K562 (cell line): ENCODE measurements around the gene PLS1. TPM values are rescaled to one million over a fixed set of nuclear protein-coding genes. Genes with fewer than 3 reads are reported as not detected.

Experiments
- BCL6 ChIP-seq: fragments of 250-450 bp; sonication (Bioruptor Pico); IDR thresholded peaks from 2 replicates; pipeline ENCODE4 v1.4.0; 2020
- FOXP1 ChIP-seq: sonication (generic); formaldehyde crosslinking; IDR thresholded peaks from 2 replicates; pipeline ENCODE4 v1.8.0; 2022; ENCODE audit warnings: mild to moderate bottlenecking, missing genetic modification reagents
- GATA2 ChIP-seq: sonication (generic); formaldehyde crosslinking; IDR thresholded peaks from 2 replicates; pipeline ENCODE4 v1.4.0; 2020; ENCODE audit warnings: mild to moderate bottlenecking, missing genetic modification reagents
- HMG20B ChIP-seq: fragments of 250-450 bp; sonication (Bioruptor Pico); IDR thresholded peaks from 2 replicates; pipeline ENCODE4 v1.5.0; 2021; ENCODE audit warnings: mild to moderate bottlenecking
- JUN ChIP-seq, 2 experiments: sonication (generic) in 1 of 2; formaldehyde crosslinking in 1 of 2; IDR thresholded peaks; 2 replicates each; pipeline versions ENCODE4 v1.6.1 to v1.8.0; 2012 to 2022; ENCODE audit warnings: borderline replicate concordance in 2 of 2, mild to moderate bottlenecking in 2 of 2, improper control_type of control experiment in 1 of 2, low read depth in 1 of 2, low read length in 1 of 2, missing genetic modification reagents in 1 of 2
- KDM1A ChIP-seq, 2 experiments: fragments of 450-650 bp; IDR thresholded peaks; 2 replicates each; pipeline ENCODE4 v1.6.1; 2016; ENCODE audit warnings: mild to moderate bottlenecking in 2 of 2
- MEIS2 ChIP-seq: fragments of 450-650 bp; IDR thresholded peaks from 2 replicates; pipeline ENCODE4 v1.6.1; 2014; ENCODE audit warnings: mild to moderate bottlenecking; ENCODE audit not compliant: partially characterized antibody
- RBM39 ChIP-seq: fragments of 200-400 bp; formaldehyde crosslinking; optimal IDR thresholded peaks from 2 replicates; pipeline ENCODE3; 2018; ENCODE audit warnings: low read depth, low read length
- SLC30A9 ChIP-seq: fragments of 250-450 bp; sonication (Bioruptor Pico); IDR thresholded peaks from 2 replicates; pipeline ENCODE4 v1.8.0; 2022; ENCODE audit warnings: mild to moderate bottlenecking, moderate library complexity
- TARDBP ChIP-seq: fragments of 450-650 bp; IDR thresholded peaks from 2 replicates; pipeline ENCODE4 v1.6.1; 2016
- ZNF239 ChIP-seq: fragments of 250-450 bp; sonication (Bioruptor Pico); IDR thresholded peaks from 2 replicates; pipeline ENCODE4 v1.4.0; 2020; ENCODE audit warnings: mild to moderate bottlenecking
- ZNF253 ChIP-seq: fragments of 250-450 bp; sonication (Bioruptor Pico); conservative IDR thresholded peaks from 2 replicates; pipeline ENCODE4 v1.6.1; 2021; ENCODE audit warnings: mild to moderate bottlenecking
- ZNF311 ChIP-seq: fragments of 250-450 bp; sonication (Bioruptor Pico); IDR thresholded peaks from 2 replicates; pipeline ENCODE4 v1.4.0; 2020; ENCODE audit warnings: mild to moderate bottlenecking, moderate library complexity
- ZNF445 ChIP-seq: fragments of 250-450 bp; sonication (Bioruptor Pico); IDR thresholded peaks from 2 replicates; pipeline ENCODE4 v1.4.0; 2020; ENCODE audit warnings: low read depth, mild to moderate bottlenecking, moderate library complexity
- ZNF57 ChIP-seq: fragments of 450-650 bp; formaldehyde crosslinking; IDR thresholded peaks from 2 replicates; pipeline ENCODE4 v1.4.0; 2020; ENCODE audit warnings: mild to moderate bottlenecking, moderate library complexity
- ZNF589 ChIP-seq: fragments of 200-800 bp; sonication (Bioruptor generic); IDR thresholded peaks from 2 replicates; pipeline ENCODE4 v1.6.1; 2016; ENCODE audit warnings: low read depth, missing genetic modification characterization, missing compliant biosample characterization
- ZNF699 ChIP-seq: fragments of 250-450 bp; sonication (Bioruptor Pico); IDR thresholded peaks from 2 replicates; pipeline ENCODE4 v1.8.0; 2021; ENCODE audit warnings: mild to moderate bottlenecking, moderate library complexity; ENCODE audit not compliant: insufficient replicate concordance
- polyA plus RNA-seq, 8 experiments: library from polyadenylated mRNA; depleted of rRNA in 4 of 8; stranded (reverse) in 5 of 8; unstranded in 3 of 8; fragments of >200 nt; fragmentation: Nextera tagmentation in 2 of 8; fragmentation: Illumina TruSeq in 1 of 8; extraction: Ambion mirVana in 2 of 8; extraction: Trizol in 1 of 8; gene quantifications; 2 replicates each; pipeline versions ENCODE4 v1.2.1 to v1.2.3, GENCODE V29; 2011 to 2014; ENCODE audit warnings: inconsistent platforms in 1 of 8, missing spikeins in 1 of 8
- total RNA-seq, 7 experiments: library from RNA; depleted of rRNA in 6 of 7; stranded (reverse); fragments of >200 nt in 6 of 7; fragmentation: Illumina TruSeq in 2 of 7; extraction: Trizol in 2 of 7; gene quantifications; 2 replicates each; pipeline versions ENCODE4 v1.2.1 to v1.2.3, GENCODE V29; 2011 to 2021; ENCODE audit warnings: low replicate concordance in 1 of 7
- TF ChIP-seq, protein P1 (sequence below), 3 experiments: fragments of 200-800 bp in 1 of 3; sonication (Bioruptor generic) in 1 of 3; sonication (generic) in 1 of 3; formaldehyde crosslinking in 1 of 3; IDR thresholded peaks; 2 replicates each; pipeline versions ENCODE4 v1.6.1 to v1.8.0; 2016 to 2022; ENCODE audit warnings: mild to moderate bottlenecking in 2 of 3, missing compliant biosample characterization in 2 of 3, missing genetic modification characterization in 2 of 3, missing genetic modification reagents in 1 of 3
- TF ChIP-seq, protein P2 (sequence below): conservative IDR thresholded peaks from 2 replicates; pipeline ENCODE4 v1.6.1; 2011; ENCODE audit warnings: low read depth, mild to moderate bottlenecking, low read length; ENCODE audit not compliant: control insufficient read depth
- TF ChIP-seq, protein P3 (sequence below): fragments of 200-800 bp; sonication (Bioruptor generic); IDR thresholded peaks from 2 replicates; pipeline ENCODE4 v1.6.1; 2017; ENCODE audit warnings: missing genetic modification characterization, missing compliant biosample characterization
- TF ChIP-seq, protein P4 (sequence below): fragments of 150-350 bp; conservative IDR thresholded peaks from 2 replicates; pipeline ENCODE4 v1.6.1; 2014; ENCODE audit warnings: low read length
- TF ChIP-seq, protein P5 (sequence below): sonication (generic); formaldehyde crosslinking; IDR thresholded peaks from 2 replicates; pipeline ENCODE4 v1.8.0; 2022; ENCODE audit warnings: mild to moderate bottlenecking, missing genetic modification reagents

Gene PLS1
- total and polyA plus RNA-seq, 9 of the 15 experiments (the other 6 are each of a cell fraction or from before 2014, with no cell fraction given): 6.1 to 21.3 (median 13.0) TPM

DNA sequence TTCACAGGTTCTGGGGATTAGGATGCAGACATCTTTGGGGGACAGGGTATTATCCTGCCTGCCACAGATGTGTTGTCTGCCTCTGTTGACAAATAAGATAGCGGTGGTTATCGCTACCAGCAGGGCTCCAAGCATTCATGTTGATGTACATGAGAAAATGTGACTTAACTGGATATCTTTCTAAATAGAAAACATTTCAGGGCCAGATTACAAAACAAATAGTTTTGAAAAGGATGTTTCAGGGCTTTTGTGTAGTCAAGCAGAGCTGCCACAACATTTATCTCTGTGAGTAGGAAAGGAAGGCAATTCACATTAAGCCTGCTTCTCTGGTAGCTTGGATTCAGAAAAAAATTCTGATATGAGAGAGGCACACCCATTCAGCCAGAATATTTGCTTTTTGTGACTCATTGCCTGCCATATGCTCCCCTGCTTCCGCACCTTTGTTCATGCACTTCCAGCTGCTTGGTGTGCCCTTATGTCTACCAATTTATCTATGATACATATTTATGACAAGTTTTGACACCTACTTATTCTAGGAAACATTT is 22.8 kb downstream of the PLS1 start (continued):
- TF ChIP-seq GATA2 (CRISPR knock-in tag) (peak; percentile 72; the same call in 1 of the 2 replicates), HMG20B (CRISPR knock-in tag) (no peak), FOXP1 (CRISPR knock-in tag) (peak; percentile 81), MEIS2 (peak; percentile 77), ZNF589 (peak; percentile 73; the same call in 1 of the 2 replicates), ZNF253 (CRISPR knock-in tag) (no peak), ZNF699 (CRISPR knock-in tag) (no peak), RBM39 (no peak), JUN (IDR thresholded peaks at IDR 0.05; ENCODE audit: borderline replicate concordance, low read depth, low read length) (peak; percentile 19; the same call in 1 of the 2 replicates), JUN (CRISPR knock-in tag; IDR thresholded peaks at IDR 0.05; ENCODE audit: borderline replicate concordance) (no peak), BCL6 (CRISPR knock-in tag) (no peak), KDM1A (IDR thresholded peaks at IDR 0.05) (peak; percentile 82), ZNF445 (CRISPR knock-in tag) (no peak), SLC30A9 (CRISPR knock-in tag) (no peak), ZNF239 (CRISPR knock-in tag) (no peak), TARDBP (peak; percentile 87; the same call in 1 of the 2 replicates), ZNF311 (CRISPR knock-in tag) (peak; percentile 87; the same call in 1 of the 2 replicates), ZNF57 (CRISPR knock-in tag) (no peak)
- TF ChIP-seq, protein P1, sequence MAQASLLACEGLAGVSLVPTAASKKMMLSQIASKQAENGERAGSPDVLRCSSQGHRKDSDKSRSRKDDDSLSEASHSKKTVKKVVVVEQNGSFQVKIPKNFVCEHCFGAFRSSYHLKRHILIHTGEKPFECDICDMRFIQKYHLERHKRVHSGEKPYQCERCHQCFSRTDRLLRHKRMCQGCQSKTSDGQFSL (CRISPR knock-in tag; IDR thresholded peaks at IDR 0.05): no peak
- TF ChIP-seq, protein P1 (tag; IDR thresholded peaks at IDR 0.05): no peak
- TF ChIP-seq, protein P2, sequence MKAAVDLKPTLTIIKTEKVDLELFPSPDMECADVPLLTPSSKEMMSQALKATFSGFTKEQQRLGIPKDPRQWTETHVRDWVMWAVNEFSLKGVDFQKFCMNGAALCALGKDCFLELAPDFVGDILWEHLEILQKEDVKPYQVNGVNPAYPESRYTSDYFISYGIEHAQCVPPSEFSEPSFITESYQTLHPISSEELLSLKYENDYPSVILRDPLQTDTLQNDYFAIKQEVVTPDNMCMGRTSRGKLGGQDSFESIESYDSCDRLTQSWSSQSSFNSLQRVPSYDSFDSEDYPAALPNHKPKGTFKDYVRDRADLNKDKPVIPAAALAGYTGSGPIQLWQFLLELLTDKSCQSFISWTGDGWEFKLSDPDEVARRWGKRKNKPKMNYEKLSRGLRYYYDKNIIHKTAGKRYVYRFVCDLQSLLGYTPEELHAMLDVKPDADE: no peak
- TF ChIP-seq, protein P3, sequence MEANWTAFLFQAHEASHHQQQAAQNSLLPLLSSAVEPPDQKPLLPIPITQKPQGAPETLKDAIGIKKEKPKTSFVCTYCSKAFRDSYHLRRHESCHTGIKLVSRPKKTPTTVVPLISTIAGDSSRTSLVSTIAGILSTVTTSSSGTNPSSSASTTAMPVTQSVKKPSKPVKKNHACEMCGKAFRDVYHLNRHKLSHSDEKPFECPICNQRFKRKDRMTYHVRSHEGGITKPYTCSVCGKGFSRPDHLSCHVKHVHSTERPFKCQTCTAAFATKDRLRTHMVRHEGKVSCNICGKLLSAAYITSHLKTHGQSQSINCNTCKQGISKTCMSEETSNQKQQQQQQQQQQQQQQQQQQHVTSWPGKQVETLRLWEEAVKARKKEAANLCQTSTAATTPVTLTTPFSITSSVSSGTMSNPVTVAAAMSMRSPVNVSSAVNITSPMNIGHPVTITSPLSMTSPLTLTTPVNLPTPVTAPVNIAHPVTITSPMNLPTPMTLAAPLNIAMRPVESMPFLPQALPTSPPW (CRISPR knock-in tag): no peak
- TF ChIP-seq, protein P4, sequence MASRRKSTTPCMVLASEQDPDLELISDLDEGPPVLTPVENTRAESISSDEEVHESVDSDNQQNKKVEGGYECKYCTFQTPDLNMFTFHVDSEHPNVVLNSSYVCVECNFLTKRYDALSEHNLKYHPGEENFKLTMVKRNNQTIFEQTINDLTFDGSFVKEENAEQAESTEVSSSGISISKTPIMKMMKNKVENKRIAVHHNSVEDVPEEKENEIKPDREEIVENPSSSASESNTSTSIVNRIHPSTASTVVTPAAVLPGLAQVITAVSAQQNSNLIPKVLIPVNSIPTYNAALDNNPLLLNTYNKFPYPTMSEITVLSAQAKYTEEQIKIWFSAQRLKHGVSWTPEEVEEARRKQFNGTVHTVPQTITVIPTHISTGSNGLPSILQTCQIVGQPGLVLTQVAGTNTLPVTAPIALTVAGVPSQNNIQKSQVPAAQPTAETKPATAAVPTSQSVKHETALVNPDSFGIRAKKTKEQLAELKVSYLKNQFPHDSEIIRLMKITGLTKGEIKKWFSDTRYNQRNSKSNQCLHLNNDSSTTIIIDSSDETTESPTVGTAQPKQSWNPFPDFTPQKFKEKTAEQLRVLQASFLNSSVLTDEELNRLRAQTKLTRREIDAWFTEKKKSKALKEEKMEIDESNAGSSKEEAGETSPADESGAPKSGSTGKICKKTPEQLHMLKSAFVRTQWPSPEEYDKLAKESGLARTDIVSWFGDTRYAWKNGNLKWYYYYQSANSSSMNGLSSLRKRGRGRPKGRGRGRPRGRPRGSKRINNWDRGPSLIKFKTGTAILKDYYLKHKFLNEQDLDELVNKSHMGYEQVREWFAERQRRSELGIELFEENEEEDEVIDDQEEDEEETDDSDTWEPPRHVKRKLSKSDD: no peak
- TF ChIP-seq, protein P5, sequence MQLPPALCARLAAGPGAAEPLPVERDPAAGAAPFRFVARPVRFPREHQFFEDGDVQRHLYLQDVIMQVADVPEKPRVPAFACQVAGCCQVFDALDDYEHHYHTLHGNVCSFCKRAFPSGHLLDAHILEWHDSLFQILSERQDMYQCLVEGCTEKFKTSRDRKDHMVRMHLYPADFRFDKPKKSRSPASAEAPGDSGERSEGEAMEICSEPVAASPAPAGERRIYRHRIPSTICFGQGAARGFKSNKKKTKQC: no peak
